Suprapubic skin (tissue), 3 donors: ENCODE data around the gene EPSTI1.

Source experiments
- POLR2A ChIP-seq, 2 donors: fragments of 450-650 bp; IDR thresholded peaks; one replicate each; pipeline ENCODE4 v1.6.1; 2017; ENCODE audit warnings: antibody characterized with exemption in 2 of 2, mild to moderate bottlenecking in 2 of 2, moderate library complexity in 2 of 2
- TF ChIP-seq, protein P1 (sequence below), 2 donors: fragments of 200-600 bp in 1 of 2; fragments of 450-650 bp in 1 of 2; sonication (generic) in 1 of 2; IDR thresholded peaks; one replicate each; pipeline ENCODE4 v1.5.1; 2016 to 2019; ENCODE audit warnings: antibody characterized with exemption in 2 of 2, mild to moderate bottlenecking in 1 of 2, moderate library complexity in 1 of 2

- TF ChIP-seq, protein P1, sequence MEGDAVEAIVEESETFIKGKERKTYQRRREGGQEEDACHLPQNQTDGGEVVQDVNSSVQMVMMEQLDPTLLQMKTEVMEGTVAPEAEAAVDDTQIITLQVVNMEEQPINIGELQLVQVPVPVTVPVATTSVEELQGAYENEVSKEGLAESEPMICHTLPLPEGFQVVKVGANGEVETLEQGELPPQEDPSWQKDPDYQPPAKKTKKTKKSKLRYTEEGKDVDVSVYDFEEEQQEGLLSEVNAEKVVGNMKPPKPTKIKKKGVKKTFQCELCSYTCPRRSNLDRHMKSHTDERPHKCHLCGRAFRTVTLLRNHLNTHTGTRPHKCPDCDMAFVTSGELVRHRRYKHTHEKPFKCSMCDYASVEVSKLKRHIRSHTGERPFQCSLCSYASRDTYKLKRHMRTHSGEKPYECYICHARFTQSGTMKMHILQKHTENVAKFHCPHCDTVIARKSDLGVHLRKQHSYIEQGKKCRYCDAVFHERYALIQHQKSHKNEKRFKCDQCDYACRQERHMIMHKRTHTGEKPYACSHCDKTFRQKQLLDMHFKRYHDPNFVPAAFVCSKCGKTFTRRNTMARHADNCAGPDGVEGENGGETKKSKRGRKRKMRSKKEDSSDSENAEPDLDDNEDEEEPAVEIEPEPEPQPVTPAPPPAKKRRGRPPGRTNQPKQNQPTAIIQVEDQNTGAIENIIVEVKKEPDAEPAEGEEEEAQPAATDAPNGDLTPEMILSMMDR (IDR thresholded peaks at IDR 0.05) = no peak
- TF ChIP-seq POLR2A (IDR thresholded peaks at IDR 0.05) = no peak
Measured at GRCh38 chr13:43023289-43023963, 31.4 kb upstream of the EPSTI1 start, which contains the start of gene DNAJC15.
